Fibroblast of lung (primary cell): Measurements from ENCODE around the gene NCOA4. TPM values are rescaled to one million over a fixed set of nuclear protein-coding genes. Genes with fewer than 3 reads are reported as not detected.

Source experiments
- DNase-seq, 2 donors: peaks; one replicate each; pipeline versions ENCODE4 v3.0.0 to v3.0.0-alpha.2; 2010; ENCODE audit warnings: low read depth in 2 of 2
- H2AFZ ChIP-seq: 2 replicates; pipeline ENCODE4 v1.5.1; 2012; ENCODE audit warnings: low read length, control low read depth, inconsistent platforms
- H3K27ac ChIP-seq: 2 replicates; pipeline ENCODE4 v1.5.1; 2011; ENCODE audit warnings: low read length, control low read depth; ENCODE audit not compliant: insufficient read depth
- H3K27me3 ChIP-seq: 2 replicates; pipeline ENCODE4 v1.5.1; 2011; ENCODE audit warnings: mild to moderate bottlenecking, low read length; ENCODE audit not compliant: control insufficient read depth, insufficient read depth
- H3K36me3 ChIP-seq: 2 replicates; pipeline ENCODE4 v1.5.1; 2011; ENCODE audit warnings: low read length; ENCODE audit not compliant: control insufficient read depth, insufficient read depth
- H3K4me1 ChIP-seq: 2 replicates; pipeline ENCODE4 v1.5.1; 2011; ENCODE audit warnings: low read length; ENCODE audit not compliant: control insufficient read depth, insufficient read depth; ENCODE audit errors: extremely low read depth
- H3K4me2 ChIP-seq: 2 replicates; pipeline ENCODE4 v1.5.1; 2011; ENCODE audit warnings: low read length, control low read depth; ENCODE audit not compliant: insufficient read depth; ENCODE audit errors: extremely low read depth
- H3K4me3 ChIP-seq, 4 experiments: fragments of 200-600 bp in 1 of 4; sonication (generic) in 1 of 4; replicated peaks in 1 of 4; 2 replicates each; pipeline ENCODE4 v1.5.1; 2011 to 2016; ENCODE audit warnings: low read length in 4 of 4, low read depth in 3 of 4, mild to moderate bottlenecking in 3 of 4, control low read depth in 2 of 4, inconsistent platforms in 1 of 4, mixed read lengths in 1 of 4; ENCODE audit not compliant: insufficient read depth in 1 of 4; ENCODE audit errors: control extremely low read depth in 1 of 4
- H3K79me2 ChIP-seq: 2 replicates; pipeline ENCODE4 v1.5.1; 2012; ENCODE audit warnings: mild to moderate bottlenecking, low read length, inconsistent platforms; ENCODE audit not compliant: control insufficient read depth, insufficient read depth
- H3K9ac ChIP-seq: 2 replicates; pipeline ENCODE4 v1.5.1; 2011; ENCODE audit warnings: mild to moderate bottlenecking, low read length, control low read depth; ENCODE audit not compliant: insufficient read depth
- H3K9me3 ChIP-seq: 2 replicates; pipeline ENCODE4 v1.5.1; 2012; ENCODE audit warnings: low read depth, low read length; ENCODE audit not compliant: control insufficient read depth, insufficient read depth
- H4K20me1 ChIP-seq: 2 replicates; pipeline ENCODE4 v1.5.1; 2011; ENCODE audit warnings: low read length; ENCODE audit not compliant: control insufficient read depth, insufficient read depth; ENCODE audit errors: extremely low read depth
- EZH2 ChIP-seq: IDR thresholded peaks from 2 replicates; pipeline ENCODE4 v1.5.1; 2012; ENCODE audit warnings: low read length, control low read depth, mild to moderate bottlenecking; ENCODE audit errors: missing control alignments
- polyA plus RNA-seq, 2 donors: library from polyadenylated mRNA; depleted of rRNA in 1 of 2; stranded (reverse) in 1 of 2; unstranded in 1 of 2; fragments of >200 nt; gene quantifications; 2 replicates each; pipeline ENCODE4 v1.2.1, GENCODE V29; 2011 to 2012; ENCODE audit warnings: missing spikeins in 1 of 2
- total RNA-seq: library from RNA; depleted of rRNA; stranded (reverse); fragments of >200 nt; gene quantifications from 2 replicates; pipeline ENCODE4 v1.2.1, GENCODE V29; 2014
- TF ChIP-seq, protein P1 (sequence below), 2 donors: IDR thresholded peaks in 1 of 2; conservative IDR thresholded peaks in 1 of 2; 1 replicate in 1 of 2; 2 replicates in 1 of 2; pipeline ENCODE4 v1.5.1; 2011 to 2012; ENCODE audit warnings: low read length in 2 of 2, control low read depth in 1 of 2, inconsistent platforms in 1 of 2, low read depth in 1 of 2, mild to moderate bottlenecking in 1 of 2

Gene NCOA4
- total and polyA plus RNA-seq, 2 donors (not counting 1 experiment from before 2014, with no cell fraction given): 140 to 175 TPM

GRCh38 chr10:46077141-46077554, 46.7 kb upstream of the NCOA4 start:
- no peaks in the 10 kb centered on the region for H3K36me3 ChIP-seq
- no peak overlapping the region for H3K4me2 ChIP-seq
- no peak for TF ChIP-seq EZH2
- TF ChIP-seq, protein P1, sequence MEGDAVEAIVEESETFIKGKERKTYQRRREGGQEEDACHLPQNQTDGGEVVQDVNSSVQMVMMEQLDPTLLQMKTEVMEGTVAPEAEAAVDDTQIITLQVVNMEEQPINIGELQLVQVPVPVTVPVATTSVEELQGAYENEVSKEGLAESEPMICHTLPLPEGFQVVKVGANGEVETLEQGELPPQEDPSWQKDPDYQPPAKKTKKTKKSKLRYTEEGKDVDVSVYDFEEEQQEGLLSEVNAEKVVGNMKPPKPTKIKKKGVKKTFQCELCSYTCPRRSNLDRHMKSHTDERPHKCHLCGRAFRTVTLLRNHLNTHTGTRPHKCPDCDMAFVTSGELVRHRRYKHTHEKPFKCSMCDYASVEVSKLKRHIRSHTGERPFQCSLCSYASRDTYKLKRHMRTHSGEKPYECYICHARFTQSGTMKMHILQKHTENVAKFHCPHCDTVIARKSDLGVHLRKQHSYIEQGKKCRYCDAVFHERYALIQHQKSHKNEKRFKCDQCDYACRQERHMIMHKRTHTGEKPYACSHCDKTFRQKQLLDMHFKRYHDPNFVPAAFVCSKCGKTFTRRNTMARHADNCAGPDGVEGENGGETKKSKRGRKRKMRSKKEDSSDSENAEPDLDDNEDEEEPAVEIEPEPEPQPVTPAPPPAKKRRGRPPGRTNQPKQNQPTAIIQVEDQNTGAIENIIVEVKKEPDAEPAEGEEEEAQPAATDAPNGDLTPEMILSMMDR (conservative IDR thresholded peaks at IDR 0.05 in 1 of 2, IDR thresholded peaks at IDR 0.05 in 1 of 2; ENCODE audit: low read depth in 1 of 2, low read length in 2 of 2): no peak
- no peak overlapping the region for H2AFZ ChIP-seq
- no peak overlapping the region for H3K27ac ChIP-seq
- no peaks in the 10 kb centered on the region for H3K4me1 ChIP-seq
- H3K27me3 ChIP-seq: peaks cover 2% of the 10 kb centered on the region
- no peaks in the 10 kb centered on the region for H4K20me1 ChIP-seq
- no peak overlapping the region for H3K4me3 ChIP-seq
- peak in 1 of 2 donors; percentile 9 for DNase-seq
- H3K79me2 ChIP-seq: no peaks in the 10 kb centered on the region
- H3K9me3 ChIP-seq: no peaks in the 10 kb centered on the region
- no peak overlapping the region for H3K9ac ChIP-seq

DNA sequence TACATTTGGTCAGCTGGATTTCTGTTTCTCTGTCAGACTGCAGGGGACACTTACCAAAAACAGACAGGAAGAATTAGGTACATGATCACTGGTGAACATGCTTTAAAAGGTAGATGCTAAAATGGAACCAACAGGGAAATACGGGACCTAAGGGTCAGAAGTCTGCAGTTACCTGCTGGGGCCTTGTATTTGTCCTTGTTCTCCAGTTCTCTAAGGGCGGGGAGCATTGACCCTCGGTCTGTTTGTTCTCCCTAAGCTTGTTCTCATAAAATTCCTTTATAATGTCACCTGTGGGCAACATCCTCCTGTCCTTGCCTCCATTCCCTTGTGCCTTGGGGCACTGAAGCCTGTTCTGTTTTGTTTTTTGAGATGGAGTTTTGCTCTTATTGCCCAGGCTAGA, 45.4 kb upstream of the NCOA4 start:
- no peaks in the 10 kb centered on the region for H3K79me2 ChIP-seq
- no peaks in the 10 kb centered on the region for H4K20me1 ChIP-seq
- no peak overlapping the region for H3K4me3 ChIP-seq
- H3K4me2 ChIP-seq: no peak overlapping the region
- no peak for TF ChIP-seq EZH2
- TF ChIP-seq, protein P1 (conservative IDR thresholded peaks at IDR 0.05 in 1 of 2, IDR thresholded peaks at IDR 0.05 in 1 of 2; ENCODE audit: low read depth in 1 of 2, low read length in 2 of 2): no peak
- no peaks in the 10 kb centered on the region for H3K36me3 ChIP-seq
- no peak overlapping the region for H3K27ac ChIP-seq
- DNase-seq: no peak
- H2AFZ ChIP-seq: no peak overlapping the region
- H3K4me1 ChIP-seq: no peaks in the 10 kb centered on the region
- peaks cover 2% of the 10 kb centered on the region for H3K27me3 ChIP-seq
- H3K9me3 ChIP-seq: no peaks in the 10 kb centered on the region
- no peak overlapping the region for H3K9ac ChIP-seq

- Histone ChIP-seq H2AFZ (no peak overlapping the region), H4K20me1 (no peaks in the 10 kb centered on the region), H3K4me2 (no peak overlapping the region), H3K27me3 (peaks cover 2% of the 10 kb centered on the region), H3K27ac (no peak overlapping the region), H3K9ac (no peak overlapping the region), H3K4me1 (no peaks in the 10 kb centered on the region), H3K36me3 (no peaks in the 10 kb centered on the region), H3K79me2 (no peaks in the 10 kb centered on the region), H3K4me3 (no peak overlapping the region), H3K9me3 (no peaks in the 10 kb centered on the region)
- DNase-seq: no peak
- TF ChIP-seq, protein P1 (conservative IDR thresholded peaks at IDR 0.05 in 1 of 2, IDR thresholded peaks at IDR 0.05 in 1 of 2; ENCODE audit: low read depth in 1 of 2, low read length in 2 of 2): no peak
- no peak for TF ChIP-seq EZH2
These were observed 43.9 kb upstream of the NCOA4 start for GRCh38 chr10:46074196-46074946.
